ENCODE results near the gene MSL1. TPM values are rescaled to one million over a fixed set of nuclear protein-coding genes. Genes with fewer than 3 reads are reported as not detected.

MSL1 gene, protein sequence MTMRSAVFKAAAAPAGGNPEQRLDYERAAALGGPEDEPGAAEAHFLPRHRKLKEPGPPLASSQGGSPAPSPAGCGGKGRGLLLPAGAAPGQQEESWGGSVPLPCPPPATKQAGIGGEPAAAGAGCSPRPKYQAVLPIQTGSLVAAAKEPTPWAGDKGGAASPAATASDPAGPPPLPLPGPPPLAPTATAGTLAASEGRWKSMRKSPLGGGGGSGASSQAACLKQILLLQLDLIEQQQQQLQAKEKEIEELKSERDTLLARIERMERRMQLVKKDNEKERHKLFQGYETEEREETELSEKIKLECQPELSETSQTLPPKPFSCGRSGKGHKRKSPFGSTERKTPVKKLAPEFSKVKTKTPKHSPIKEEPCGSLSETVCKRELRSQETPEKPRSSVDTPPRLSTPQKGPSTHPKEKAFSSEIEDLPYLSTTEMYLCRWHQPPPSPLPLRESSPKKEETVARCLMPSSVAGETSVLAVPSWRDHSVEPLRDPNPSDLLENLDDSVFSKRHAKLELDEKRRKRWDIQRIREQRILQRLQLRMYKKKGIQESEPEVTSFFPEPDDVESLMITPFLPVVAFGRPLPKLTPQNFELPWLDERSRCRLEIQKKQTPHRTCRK
- 32.3 and 42.7 TPM in 2 replicates for total RNA-seq (2014; rRNA removed; shearing (Covaris generic); ENCODE audit: low replicate concordance)

DNA sequence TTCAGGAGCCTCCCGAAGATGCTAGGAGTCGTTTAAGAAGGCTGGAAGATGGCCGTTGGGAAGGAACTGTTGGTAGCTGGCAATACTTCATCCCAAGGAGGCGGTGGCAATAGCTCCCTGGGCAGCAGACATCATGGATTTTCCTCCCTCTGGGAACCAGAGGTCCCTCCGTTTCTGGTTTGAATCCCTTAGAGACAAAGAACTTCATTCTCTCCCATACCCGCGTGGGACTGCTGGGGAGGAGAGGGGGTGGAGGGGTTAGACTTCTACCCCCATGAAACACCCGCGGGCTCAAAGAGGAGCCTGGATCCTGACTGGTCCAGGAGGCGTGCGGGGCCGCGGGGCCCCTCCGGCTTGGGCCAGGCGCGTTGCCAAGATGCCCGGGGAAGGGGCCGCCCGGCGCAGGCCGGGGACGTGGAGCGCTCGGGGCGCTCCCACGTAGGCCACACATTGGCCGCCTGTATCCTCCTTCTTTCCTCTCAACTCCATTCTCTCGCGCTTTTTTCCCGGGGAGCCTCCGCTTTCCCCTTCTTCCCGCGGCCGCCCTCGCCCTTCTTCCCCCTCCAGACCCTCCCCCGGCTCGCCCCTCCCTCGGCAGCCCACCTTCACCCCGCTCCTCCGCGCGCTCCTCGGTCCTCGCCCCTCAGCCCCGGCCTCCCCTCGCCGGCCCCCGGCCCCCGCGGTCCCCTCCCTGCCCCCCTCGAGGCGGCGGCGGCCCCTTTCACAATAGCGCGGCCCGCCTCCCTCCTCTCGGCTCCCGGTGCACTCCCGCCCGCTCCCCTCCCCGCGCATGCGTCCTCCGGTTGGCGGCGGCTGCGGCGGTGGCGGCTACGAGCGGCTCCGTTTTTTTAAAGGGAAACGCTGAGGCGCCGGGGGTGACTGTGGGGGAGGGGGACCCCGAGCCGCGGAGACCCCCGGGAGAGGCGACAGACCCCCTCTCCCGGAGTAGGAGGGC, at the start of gene MSL1:
Gene MSL1 (plus strand): TSS at position 791 of the 955 bp plus-strand sequence. CDS start 642 bp downstream, outside the sequence.
- in situ Hi-C loops (cut with HindIII; ENCODE audit: low pct_unique_long_range_greater_than_20kb, low sequenced_read_pairs): no loop called here
- peak; percentile 78 for DNase-seq (ENCODE audit: low read depth)

DNA sequence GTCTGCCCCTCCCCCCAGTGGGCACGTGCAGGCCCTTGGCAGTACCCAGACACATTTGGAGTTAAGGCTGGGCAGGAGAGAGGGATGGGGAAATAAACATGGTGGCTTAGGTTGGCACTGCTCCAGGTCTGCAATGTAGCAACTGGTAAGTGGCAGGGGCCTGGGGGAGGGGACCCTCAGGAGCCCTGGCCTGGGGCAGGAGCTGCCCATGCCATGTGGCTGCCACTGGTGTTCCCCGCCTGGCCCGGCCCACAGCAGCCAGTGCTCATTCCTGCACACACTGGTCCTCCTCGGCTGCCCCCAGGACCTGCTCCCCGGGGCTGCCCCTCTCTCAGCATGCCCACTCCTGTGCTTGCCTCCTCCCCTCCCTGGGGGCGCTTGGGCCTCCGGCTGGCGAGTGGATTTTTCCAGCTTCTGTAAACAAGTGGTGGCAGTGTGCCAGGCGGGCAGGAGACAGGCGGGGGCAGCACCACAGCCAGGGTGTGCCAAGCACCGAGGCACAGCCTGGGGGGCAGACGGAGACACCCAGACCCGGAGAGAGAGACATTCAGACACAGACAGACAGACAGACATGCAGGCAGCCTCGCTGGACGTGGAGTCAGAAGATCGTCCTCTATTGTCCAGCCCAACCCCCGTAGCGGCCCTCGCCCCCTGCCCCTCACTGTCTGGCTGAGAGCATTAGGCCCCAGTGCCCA, 49.6 kb upstream of the MSL1 start:
- in situ Hi-C loops (cut with HindIII; ENCODE audit: low pct_unique_long_range_greater_than_20kb, low sequenced_read_pairs): no loop called here
- peak; percentile 79 for DNase-seq (ENCODE audit: low read depth)

DNA sequence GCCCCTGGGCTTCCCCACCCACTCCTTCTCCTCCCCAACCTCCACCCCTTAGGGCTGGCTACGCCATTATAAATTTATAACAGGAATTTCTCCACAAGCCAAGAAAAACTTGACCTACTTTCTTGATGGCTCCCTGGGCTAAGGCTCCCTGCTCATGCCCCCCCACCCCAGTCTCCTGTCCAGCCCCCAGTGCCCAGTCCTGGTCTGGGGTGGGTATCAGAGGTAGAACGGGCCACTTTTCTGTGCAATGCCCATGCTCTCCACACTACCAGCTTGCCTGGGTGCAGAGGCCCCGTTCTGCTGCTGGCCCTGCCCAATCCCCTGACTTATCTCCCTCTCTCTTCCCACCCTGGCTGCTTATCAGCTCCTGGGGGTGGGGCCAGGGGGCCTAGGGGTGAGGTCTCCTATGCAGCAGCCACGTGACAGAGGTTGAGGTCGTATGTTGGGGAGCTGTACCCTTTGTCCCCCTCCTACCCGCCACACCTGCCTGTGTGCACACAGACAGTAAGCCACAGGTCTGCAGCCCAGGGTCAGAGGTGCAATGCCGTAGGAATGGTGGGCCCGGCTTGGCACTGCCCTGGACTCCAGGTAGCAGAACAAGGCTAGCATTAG, 48.9 kb upstream of the MSL1 start:
- DNase-seq (ENCODE audit: low read depth): no peak
- in situ Hi-C loops (cut with HindIII; ENCODE audit: low pct_unique_long_range_greater_than_20kb, low sequenced_read_pairs): no loop called here

DNA sequence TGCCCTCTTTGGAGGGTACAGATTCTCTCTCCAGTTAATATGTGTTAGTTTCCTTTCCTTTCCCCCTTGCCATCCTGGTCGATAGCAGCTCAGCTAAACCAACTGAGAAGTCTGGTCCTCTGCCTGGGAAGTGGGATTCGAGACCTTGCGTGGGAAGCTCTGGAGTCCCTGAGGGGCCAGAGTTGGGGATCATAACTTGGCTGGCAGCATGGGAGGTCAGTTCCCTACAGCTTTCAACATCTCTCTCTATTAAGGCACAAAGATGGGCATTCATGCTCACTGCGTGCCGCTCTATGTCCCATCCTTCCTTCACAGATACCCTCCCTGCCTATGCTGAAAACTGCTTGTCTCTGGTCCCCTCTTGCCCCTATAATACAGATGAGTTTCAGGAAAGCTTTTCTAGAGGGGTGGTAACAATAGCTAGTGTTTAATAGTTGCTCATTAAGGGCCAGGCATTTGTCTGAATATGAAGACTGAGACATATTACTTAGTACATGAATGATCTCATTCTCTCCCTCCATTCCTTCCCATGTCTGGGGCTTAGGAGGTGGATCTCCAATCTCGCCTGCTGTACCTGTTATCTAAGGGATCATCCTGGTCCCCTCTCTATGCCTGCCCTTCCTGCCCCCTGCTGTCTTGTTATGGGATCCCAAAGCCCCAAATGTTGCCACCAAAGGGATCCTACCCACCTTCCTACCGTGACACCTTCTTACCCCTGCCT, 48.2 kb upstream of the MSL1 start:
- in situ Hi-C loops (cut with HindIII; ENCODE audit: low pct_unique_long_range_greater_than_20kb, low sequenced_read_pairs): no loop called here
- no peak for DNase-seq (ENCODE audit: low read depth)

DNA sequence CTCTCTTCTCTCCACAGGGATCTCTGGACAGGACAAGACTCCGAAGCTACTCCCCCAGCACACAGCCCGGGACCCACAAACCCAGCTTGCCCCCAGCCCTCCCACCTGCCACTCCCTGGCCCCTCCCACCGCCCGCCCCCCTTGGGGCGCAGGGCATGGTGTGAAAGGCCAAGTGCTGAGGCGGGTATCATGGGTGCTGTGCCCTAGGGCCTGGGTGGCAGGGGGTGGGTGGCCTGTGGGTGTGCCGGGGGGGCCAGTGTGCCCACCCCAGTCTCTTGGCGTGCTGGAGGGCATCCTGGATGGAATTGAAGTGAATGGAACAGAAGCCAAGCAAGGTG, 47.6 kb upstream of the MSL1 start:
- no peak for DNase-seq (ENCODE audit: low read depth)
- in situ Hi-C loops (cut with HindIII; ENCODE audit: low pct_unique_long_range_greater_than_20kb, low sequenced_read_pairs): no loop called here

DNA sequence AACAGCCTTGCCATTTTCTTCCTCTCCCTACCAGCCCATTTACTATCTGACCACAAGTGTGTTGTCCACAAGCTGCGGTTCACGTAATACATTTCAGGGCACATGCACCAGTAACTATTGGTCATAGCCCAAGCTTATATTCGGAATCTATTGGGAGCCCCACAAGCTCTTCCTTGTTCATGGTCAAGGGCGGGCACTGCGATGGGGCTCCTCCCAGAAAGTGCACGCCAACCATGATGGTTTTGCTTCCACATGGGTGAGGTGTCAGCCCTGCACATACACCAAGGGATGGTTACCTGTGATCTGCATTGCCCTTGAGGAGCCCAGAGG, 46.9 kb upstream of the MSL1 start:
- no peak for DNase-seq (ENCODE audit: low read depth)
- in situ Hi-C loops (cut with HindIII; ENCODE audit: low pct_unique_long_range_greater_than_20kb, low sequenced_read_pairs): no loop called here

DNA sequence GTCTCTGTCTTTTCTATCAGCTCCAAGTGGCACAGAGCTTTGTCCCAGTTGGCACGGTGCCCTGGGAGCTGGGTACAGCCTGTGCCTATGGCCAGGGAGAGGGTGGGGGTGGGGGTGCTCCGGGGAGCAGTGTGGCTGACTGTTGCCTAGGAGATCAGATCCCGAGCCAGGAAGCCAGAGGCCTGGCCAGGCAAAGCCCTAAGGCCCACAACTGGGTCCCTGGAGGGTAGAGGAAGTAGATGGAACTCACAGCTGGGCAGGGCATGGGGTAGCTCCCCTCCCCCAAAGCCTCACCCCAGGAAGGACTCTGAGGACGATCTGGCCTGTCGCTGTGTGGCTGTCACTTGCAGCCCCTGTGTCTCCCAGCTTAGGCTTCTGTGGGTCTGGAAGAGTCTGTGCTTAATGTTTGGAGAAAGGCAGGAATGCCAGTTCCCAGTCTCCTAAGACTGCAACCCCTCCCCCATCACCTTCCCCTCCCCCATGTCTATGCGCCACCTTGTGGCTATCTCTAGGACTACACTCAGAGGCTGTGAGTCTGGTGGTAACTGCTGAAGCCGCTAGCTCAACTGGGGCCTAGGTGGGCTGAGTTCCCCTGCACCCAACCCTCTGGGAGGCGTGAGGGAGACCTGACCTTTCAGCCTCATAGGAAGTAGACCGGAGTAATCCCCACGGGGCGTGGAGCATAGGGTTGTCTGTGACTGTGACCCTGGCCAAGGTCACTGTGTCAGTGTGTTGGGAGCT, 46.4 kb upstream of the MSL1 start:
- in situ Hi-C loops (cut with HindIII; ENCODE audit: low pct_unique_long_range_greater_than_20kb, low sequenced_read_pairs): no loop called here
- peak; percentile 64 for DNase-seq (ENCODE audit: low read depth)

DNA sequence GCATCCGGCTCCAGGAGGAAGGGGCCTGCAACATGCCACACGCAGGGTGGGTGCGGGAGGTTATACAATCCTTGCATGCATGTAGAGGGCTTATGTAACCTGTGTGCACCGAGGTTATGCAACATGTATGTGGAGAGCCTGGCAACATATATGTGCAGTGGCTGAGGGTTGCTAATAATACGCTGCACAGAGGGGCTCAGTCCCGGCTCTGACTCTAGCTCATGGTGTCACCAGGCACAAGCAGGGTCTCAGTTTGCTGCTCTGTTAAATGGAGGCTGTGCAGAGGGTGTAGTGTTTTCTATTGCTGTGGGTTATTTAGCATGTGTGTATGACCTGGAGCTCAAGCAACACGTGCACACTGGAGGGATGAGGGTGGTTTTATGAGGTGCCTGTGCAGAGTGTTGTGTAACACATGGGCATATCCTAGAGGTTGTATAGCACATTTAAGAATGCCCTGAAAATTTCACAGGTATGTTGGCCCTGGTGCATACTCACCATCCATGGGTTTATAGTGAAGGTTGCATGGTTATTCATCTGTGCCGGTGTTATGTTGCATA, 45.8 kb upstream of the MSL1 start:
- in situ Hi-C loops (cut with HindIII; ENCODE audit: low pct_unique_long_range_greater_than_20kb, low sequenced_read_pairs): no loop called here

DNA sequence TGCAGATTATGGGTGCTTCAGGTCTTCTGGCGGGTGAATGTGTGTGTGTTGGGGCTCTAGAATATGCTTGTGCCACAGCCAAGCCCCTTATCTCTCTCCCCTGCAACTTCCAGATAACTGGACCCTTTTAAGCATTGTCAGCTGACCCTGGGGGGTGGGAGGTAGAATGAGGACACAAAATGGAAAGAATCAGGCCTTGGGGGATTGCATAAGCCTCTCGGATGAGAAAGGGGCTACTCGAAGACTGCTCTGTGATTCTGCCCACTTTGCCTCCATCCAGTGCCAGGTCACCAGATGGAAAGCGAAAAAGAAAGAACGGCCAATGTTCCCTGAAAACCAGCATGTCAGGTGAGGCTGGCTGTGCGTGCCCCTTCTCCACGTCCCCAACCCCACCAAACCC, 45.2 kb upstream of the MSL1 start:
- DNase-seq (ENCODE audit: low read depth): no peak
- in situ Hi-C loops (cut with HindIII; ENCODE audit: low pct_unique_long_range_greater_than_20kb, low sequenced_read_pairs): no loop called here

More for the DNA sequence above, 45.8 kb upstream of the MSL1 start:
- no peak for DNase-seq (ENCODE audit: low read depth)

DNA sequence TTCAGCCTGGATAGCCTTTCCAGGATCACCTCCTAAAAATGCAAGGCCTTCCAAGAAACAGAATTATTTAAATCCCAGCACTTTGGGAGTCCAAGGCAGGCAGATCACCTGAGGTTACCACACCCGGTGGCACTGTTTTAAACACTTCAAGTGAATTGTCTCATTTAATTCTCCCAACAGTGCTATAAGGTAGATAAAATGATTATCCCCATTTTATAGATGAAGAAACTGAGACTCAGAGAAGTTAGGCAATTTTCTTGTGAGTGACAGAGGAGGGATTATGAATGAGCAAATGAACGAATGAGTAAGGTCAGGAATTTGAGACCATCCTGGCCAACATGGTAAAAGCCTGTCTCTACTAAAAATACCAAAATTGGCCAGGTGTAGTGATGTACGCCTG, 42.2 kb upstream of the MSL1 start:
- no peak for DNase-seq (ENCODE audit: low read depth)
- in situ Hi-C loops (cut with HindIII; ENCODE audit: low pct_unique_long_range_greater_than_20kb, low sequenced_read_pairs): no loop called here

DNA sequence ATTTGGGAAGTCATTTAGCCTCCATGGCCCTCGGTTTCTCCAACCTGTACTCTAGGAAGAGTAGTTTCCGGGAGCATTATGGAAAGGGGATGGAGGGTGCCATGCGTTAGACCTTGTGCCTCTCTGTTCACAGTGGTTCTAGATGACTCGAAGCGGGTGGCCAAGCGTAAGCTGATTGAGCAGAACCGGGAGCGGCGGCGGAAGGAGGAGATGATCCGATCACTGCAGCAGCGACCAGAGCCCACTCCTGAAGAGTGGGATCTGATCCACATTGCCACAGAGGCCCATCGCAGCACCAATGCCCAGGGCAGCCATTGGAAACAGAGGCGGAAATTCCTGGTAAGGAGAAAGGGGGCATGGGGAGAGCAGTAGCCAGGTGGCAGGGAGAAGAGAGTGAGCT, 37.3 kb upstream of the MSL1 start:
- in situ Hi-C loops (cut with HindIII; ENCODE audit: low pct_unique_long_range_greater_than_20kb, low sequenced_read_pairs): no loop called here
- no peak for DNase-seq (ENCODE audit: low read depth)

DNA sequence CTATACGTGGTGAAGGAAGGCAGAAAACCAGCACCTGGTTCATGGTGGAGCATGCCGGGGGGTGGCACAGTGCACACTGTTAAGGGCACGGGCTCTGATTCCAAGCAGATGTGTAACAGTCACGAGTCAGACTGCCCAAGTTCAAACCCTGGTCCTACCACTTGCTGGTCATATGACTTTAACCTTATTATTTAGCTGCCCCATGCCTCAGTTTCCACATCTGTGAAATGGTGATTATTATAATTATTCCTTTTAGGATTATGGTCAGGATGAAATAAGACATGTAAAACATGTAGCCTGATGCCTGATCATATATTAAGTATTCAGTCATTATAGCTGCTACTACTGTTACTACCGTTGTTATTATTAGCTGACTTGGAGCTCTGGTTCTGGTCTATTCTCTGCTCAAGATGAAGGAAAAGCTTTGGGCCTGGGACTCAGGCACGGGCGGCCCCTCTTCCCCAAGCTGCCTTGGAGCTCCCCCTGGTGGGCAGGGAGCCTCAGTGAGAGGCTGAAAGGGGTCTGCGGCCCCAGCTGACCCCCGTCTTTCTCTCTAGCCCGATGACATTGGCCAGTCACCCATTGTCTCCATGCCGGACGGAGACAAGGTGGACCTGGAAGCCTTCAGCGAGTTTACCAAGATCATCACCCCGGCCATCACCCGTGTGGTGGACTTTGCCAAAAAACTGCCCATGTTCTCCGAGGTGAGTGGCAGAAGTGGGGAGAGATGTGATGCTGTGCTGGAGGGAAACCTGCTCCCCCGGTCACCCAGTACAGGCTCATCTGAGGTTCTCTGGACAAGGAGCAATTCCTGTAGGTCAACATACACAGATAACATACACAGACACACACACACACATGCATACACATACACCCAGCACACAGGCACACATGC, 35.4 kb upstream of the MSL1 start:
- no peak for DNase-seq (ENCODE audit: low read depth)
- in situ Hi-C loops (cut with HindIII; ENCODE audit: low pct_unique_long_range_greater_than_20kb, low sequenced_read_pairs): no loop called here

DNA sequence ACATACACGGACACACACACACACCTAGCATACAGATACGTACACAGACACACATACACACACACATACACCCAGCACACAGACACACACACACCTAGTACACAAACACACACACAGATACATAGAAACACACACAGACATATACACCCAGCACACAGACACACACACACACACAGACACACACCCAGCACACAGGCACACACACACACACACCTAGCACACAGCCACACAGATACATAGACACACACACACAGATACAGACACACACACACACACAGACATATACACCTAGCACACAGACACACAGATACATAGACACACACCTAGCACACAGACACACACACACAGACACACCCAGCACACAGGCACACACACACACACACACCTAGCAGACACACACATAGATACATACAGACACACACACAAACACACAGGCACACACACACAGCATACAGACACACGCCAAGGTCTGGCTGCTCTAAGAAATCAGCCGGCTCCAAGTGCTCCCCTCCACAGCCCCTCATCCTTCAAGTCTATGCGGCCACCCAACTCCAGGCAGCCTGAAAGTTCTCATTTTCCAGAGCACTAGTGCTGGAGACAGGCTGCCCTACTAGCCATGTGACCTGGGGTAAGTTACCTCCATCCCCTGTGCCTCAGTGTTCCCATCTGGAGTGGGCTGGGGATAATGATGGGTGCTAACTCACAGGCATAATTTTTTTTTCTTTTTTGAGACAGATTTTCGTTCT, 34.5 kb upstream of the MSL1 start:
- no peak for DNase-seq (ENCODE audit: low read depth)
- in situ Hi-C loops (cut with HindIII; ENCODE audit: low pct_unique_long_range_greater_than_20kb, low sequenced_read_pairs): no loop called here

DNA sequence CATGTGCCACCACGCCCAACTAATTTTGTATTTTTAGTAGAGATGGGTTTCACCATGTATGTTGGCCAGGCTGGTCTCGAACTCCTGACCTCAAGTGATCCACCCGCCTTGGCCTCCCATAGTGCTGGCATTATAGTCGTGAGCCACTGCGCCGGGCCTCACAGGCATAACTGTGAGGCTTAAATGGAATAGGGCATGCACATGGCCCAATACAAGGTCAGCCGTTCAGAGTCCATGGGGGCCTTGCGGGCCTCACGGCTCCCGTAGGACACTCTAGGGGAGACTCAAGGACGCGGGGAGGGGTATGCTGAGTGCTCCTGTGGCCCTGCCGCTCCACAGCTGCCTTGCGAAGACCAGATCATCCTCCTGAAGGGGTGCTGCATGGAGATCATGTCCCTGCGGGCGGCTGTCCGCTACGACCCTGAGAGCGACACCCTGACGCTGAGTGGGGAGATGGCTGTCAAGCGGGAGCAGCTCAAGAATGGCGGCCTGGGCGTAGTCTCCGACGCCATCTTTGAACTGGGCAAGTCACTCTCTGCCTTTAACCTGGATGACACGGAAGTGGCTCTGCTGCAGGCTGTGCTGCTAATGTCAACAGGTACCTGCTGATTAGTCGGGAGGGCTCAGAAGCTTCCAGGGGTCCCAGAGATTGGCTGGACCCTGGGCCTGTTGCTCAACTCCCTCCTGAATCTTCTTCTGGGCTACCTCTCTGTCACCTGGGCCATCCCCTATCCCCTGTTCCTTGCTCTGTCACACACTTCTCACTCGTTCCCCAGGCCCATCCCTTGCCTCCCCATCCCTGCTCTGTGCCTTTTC, 33.7 kb upstream of the MSL1 start:
- no peak for DNase-seq (ENCODE audit: low read depth)
- in situ Hi-C loops (cut with HindIII; ENCODE audit: low pct_unique_long_range_greater_than_20kb, low sequenced_read_pairs): no loop called here

All from Caki2 (cell line).